Measurements from ENCODE around the gene TMEM270.
A peak's percentile ranks its signal among the peaks of the same experiment; 100 is the strongest.

Gene TMEM270

GRCh38 chr7:73887762-73888161 is 26.8 kb downstream of the TMEM270 start:
- no peak for DNase-seq (ENCODE audit: low read depth)

GRCh38 chr7:73888959-73889358 is 28.0 kb downstream of the TMEM270 start:
- no peak for DNase-seq (ENCODE audit: low read depth)

- DNase-seq (ENCODE audit: low read depth): no peak
These were observed 29.7 kb downstream of the TMEM270 start for GRCh38 chr7:73890555-73891147.

GRCh38 chr7:73891178-73891885 is 30.4 kb downstream of the TMEM270 start:
- DNase-seq (ENCODE audit: low read depth): peak; percentile 15

GRCh38 chr7:73892003-73892999 is 31.3 kb downstream of the TMEM270 start:
- DNase-seq (ENCODE audit: low read depth): peak; percentile 68

GRCh38 chr7:73893342-73894101 is 32.6 kb downstream of the TMEM270 start:
- no peak for DNase-seq (ENCODE audit: low read depth)

GRCh38 chr7:73894166-73894565 is 33.2 kb downstream of the TMEM270 start:
- DNase-seq (ENCODE audit: low read depth): no peak

- DNase-seq (ENCODE audit: low read depth): peak; percentile 74
These were observed 34.0 kb downstream of the TMEM270 start for GRCh38 chr7:73894733-73895551.

GRCh38 chr7:73895626-73896025 is 34.7 kb downstream of the TMEM270 start:
- no peak for DNase-seq (ENCODE audit: low read depth)

GRCh38 chr7:73896454-73896853 is 35.5 kb downstream of the TMEM270 start:
- DNase-seq (ENCODE audit: low read depth): peak; percentile 15

GRCh38 chr7:73899731-73900142 is 38.8 kb downstream of the TMEM270 start:
- DNase-seq (ENCODE audit: low read depth): peak; percentile 44

GRCh38 chr7:73900286-73900685 is 39.3 kb downstream of the TMEM270 start:
- DNase-seq (ENCODE audit: low read depth): no peak

GRCh38 chr7:73901231-73901822 is 40.4 kb downstream of the TMEM270 start:
- no peak for DNase-seq (ENCODE audit: low read depth)

GRCh38 chr7:73901823-73902597 is 41.1 kb downstream of the TMEM270 start:
- no peak for DNase-seq (ENCODE audit: low read depth)

GRCh38 chr7:73903321-73904218 is 42.6 kb downstream of the TMEM270 start:
- no peak for DNase-seq (ENCODE audit: low read depth)

GRCh38 chr7:73904219-73905137 is 43.5 kb downstream of the TMEM270 start:
- DNase-seq (ENCODE audit: low read depth): no peak

- DNase-seq (ENCODE audit: low read depth): no peak
These were observed 44.4 kb downstream of the TMEM270 start for GRCh38 chr7:73905360-73905759.

GRCh38 chr7:73906874-73907273 is 45.9 kb downstream of the TMEM270 start:
- no peak for DNase-seq (ENCODE audit: low read depth)

Measured in iris pigment epithelial cell (primary cell).